ENCODE results near the gene SECISBP2.
A peak's percentile ranks its signal among the peaks of the same experiment; 100 is the strongest.

The SECISBP2 gene

GRCh38 chr9:89400403-89401116 lies 82.3 kb downstream of the SECISBP2 start:
- DNase-seq (ENCODE audit: low spot score) (no peak), FAIRE-seq (no peak)

GRCh38 chr9:89402695-89403427 lies 84.6 kb downstream of the SECISBP2 start:
- no peak for DNase-seq (ENCODE audit: low spot score)

GRCh38 chr9:89404074-89404473 lies 85.8 kb downstream of the SECISBP2 start:
- no peak for FAIRE-seq
- DNase-seq (ENCODE audit: low spot score) = no peak

More at GRCh38 chr9:89402695-89403427, 84.6 kb downstream of the SECISBP2 start:
- no peak for FAIRE-seq

- FAIRE-seq (no peak), DNase-seq (ENCODE audit: low spot score) (no peak)
These were observed 87.5 kb downstream of the SECISBP2 start for GRCh38 chr9:89405826-89406225.

- peak; percentile 15 for DNase-seq (ENCODE audit: low spot score)
- no peak for FAIRE-seq
These were observed 88.8 kb downstream of the SECISBP2 start for GRCh38 chr9:89407070-89407469.

DNA sequence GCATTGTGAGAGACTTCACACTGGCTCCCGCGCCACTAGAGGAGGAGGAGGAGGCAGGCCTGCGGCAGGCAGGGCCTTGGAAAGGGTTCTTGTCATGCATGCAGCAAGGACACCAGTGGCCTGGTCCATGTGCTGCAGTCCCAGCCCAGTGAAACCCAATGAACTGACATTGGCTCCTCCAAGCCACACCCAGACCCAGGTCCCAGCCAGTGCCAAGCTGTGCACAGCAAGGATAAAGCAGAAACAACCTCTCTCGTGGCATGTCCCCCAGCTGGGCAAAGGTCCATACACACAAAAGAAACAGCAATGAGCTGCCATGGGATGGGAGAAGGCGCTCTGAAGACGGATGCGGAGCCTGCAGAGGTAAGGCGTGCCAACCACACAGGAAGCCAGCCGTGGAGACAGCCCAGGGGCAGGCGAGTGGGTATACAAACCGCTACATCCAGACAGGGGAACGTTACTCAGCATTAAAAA lies 90.4 kb downstream of the SECISBP2 start:
- DNase-seq (ENCODE audit: low spot score) = no peak
- FAIRE-seq = no peak

All from RCC 7860 (cell line).